Central memory CD8-positive, alpha-beta T cell (primary cell): ENCODE results near the gene KLRC3.
"Not testable (repeated sequence)": the region's sequence is repeated elsewhere in the genome, so short reads cannot be mapped to it uniquely, and the experiment has no call there.

Experiments used
- ATAC-seq: fragments of 150-1000 bp; cut with Tn5 transposase; replicated peaks from 2 replicates; pipeline ENCODE4 v1.10.0; 2022; ENCODE audit warnings: mild to moderate bottlenecking, moderate FRiP score, moderate number of reproducible peaks; ENCODE audit not compliant: poor library complexity, severe bottlenecking; ENCODE audit errors: extremely low read depth
- DNase-seq, 2 donors: peaks; one replicate each; pipeline ENCODE4 v3.0.0; 2021; ENCODE audit warnings: low spot score in 2 of 2
- H3K27ac Mint-ChIP-seq: one replicate; pipeline ENCODE4 v1.8.0; 2022; ENCODE audit warnings: low read depth, mild to moderate bottlenecking, moderate library complexity, mixed read lengths
- H3K27me3 Mint-ChIP-seq: one replicate; pipeline ENCODE4 v1.8.0; 2022; ENCODE audit warnings: mixed read lengths
- H3K36me3 Mint-ChIP-seq: one replicate; pipeline ENCODE4 v1.8.0; 2022; ENCODE audit warnings: mild to moderate bottlenecking, moderate library complexity, mixed read lengths; ENCODE audit not compliant: insufficient read depth
- H3K4me1 Mint-ChIP-seq: one replicate; pipeline ENCODE4 v1.8.0; 2022; ENCODE audit warnings: mixed read lengths
- H3K4me3 Mint-ChIP-seq: one replicate; pipeline ENCODE4 v1.8.0; 2022; ENCODE audit warnings: mild to moderate bottlenecking, moderate library complexity, mixed read lengths
- H3K9me3 Mint-ChIP-seq: one replicate; pipeline ENCODE4 v1.8.0; 2022; ENCODE audit warnings: mixed read lengths

The KLRC3 gene

GRCh38 chr12:10396176-10396575 lies 24.2 kb downstream of the KLRC3 start:
- DNase-seq, H3K27me3 Mint-ChIP-seq, H3K9me3 Mint-ChIP-seq, ATAC-seq: not testable (repeated sequence)
- Mint-ChIP-seq H3K4me3 (peak overlapping the region; percentile 72), H3K4me1 (peaks cover 63% of the 10 kb centered on the region), H3K27ac (peak overlapping the region; percentile 99), H3K36me3 (peaks cover 39% of the 10 kb centered on the region)

GRCh38 chr12:10395390-10395998 lies 24.9 kb downstream of the KLRC3 start:
- no peaks in the 10 kb centered on the region for H3K27me3 Mint-ChIP-seq
- ATAC-seq, result peak; percentile 80
- H3K9me3 Mint-ChIP-seq, result no peaks in the 10 kb centered on the region
- H3K27ac Mint-ChIP-seq, result peak overlapping the region; percentile 99
- peak in 1 of 2 donors; percentile 41 for DNase-seq
- peak overlapping the region; percentile 72 for H3K4me3 Mint-ChIP-seq
- peaks cover 59% of the 10 kb centered on the region for H3K4me1 Mint-ChIP-seq
- H3K36me3 Mint-ChIP-seq, result peaks cover 39% of the 10 kb centered on the region

GRCh38 chr12:10394531-10395152 lies 25.8 kb downstream of the KLRC3 start:
- H3K36me3 Mint-ChIP-seq, result peaks cover 40% of the 10 kb centered on the region
- not testable (repeated sequence) for H3K9me3 Mint-ChIP-seq, H3K27me3 Mint-ChIP-seq
- H3K4me1 Mint-ChIP-seq, result peaks cover 60% of the 10 kb centered on the region
- H3K27ac Mint-ChIP-seq, result peak overlapping the region; percentile 99
- ATAC-seq (peak; percentile 43), DNase-seq (peak in 1 of 2 donors; percentile 74)
- peak overlapping the region; percentile 72 for H3K4me3 Mint-ChIP-seq

- Mint-ChIP-seq H3K36me3 (peaks cover 43% of the 10 kb centered on the region), H3K27me3 (no peaks in the 10 kb centered on the region), H3K9me3 (no peaks in the 10 kb centered on the region), H3K4me1 (peaks cover 52% of the 10 kb centered on the region), H3K4me3 (peak overlapping the region; percentile 38), H3K27ac (peak overlapping the region; percentile 99)
- DNase-seq (no peak), ATAC-seq (no peak)
Observed at GRCh38 chr12:10393291-10393690, 27.1 kb downstream of the KLRC3 start.

- Mint-ChIP-seq H3K27me3 (no peaks in the 10 kb centered on the region), H3K9me3 (no peaks in the 10 kb centered on the region), H3K4me1 (peaks cover 45% of the 10 kb centered on the region), H3K27ac (peak overlapping the region; percentile 93), H3K36me3 (peaks cover 43% of the 10 kb centered on the region), H3K4me3 (peak overlapping the region; percentile 59)
- DNase-seq (peak in 1 of 2 donors; percentile 38), ATAC-seq (no peak)
Observed at GRCh38 chr12:10392394-10392930, 27.9 kb downstream of the KLRC3 start.

GRCh38 chr12:10390991-10391390 lies 29.4 kb downstream of the KLRC3 start:
- H3K9me3 Mint-ChIP-seq, DNase-seq, H3K4me3 Mint-ChIP-seq, ATAC-seq, H3K27me3 Mint-ChIP-seq: not testable (repeated sequence)
- peak overlapping the region; percentile 93 for H3K27ac Mint-ChIP-seq
- peaks cover 52% of the 10 kb centered on the region for H3K36me3 Mint-ChIP-seq
- peaks cover 46% of the 10 kb centered on the region for H3K4me1 Mint-ChIP-seq

- peak within 1 kb of the TSS; percentile 90 for H3K27ac Mint-ChIP-seq
- DNase-seq (no peak), ATAC-seq (no peak)
- H3K4me1 Mint-ChIP-seq, result peaks cover 46% of the 10 kb centered on the region
- H3K4me3 Mint-ChIP-seq, result peak within 1 kb of the TSS; percentile 84
- H3K27me3 Mint-ChIP-seq, result no peaks in the 10 kb centered on the region
- H3K9me3 Mint-ChIP-seq, result no peaks in the 10 kb centered on the region
- peaks cover 53% of the 10 kb centered on the region for H3K36me3 Mint-ChIP-seq
Observed at GRCh38 chr12:10389904-10390303, 30.5 kb downstream of the KLRC3 start, which contains the start of gene KLRK1. KLRK1 (minus strand) TSS chr12:10390041; CDS start chr12:10388810, 1,231 bp downstream.

- peak overlapping the region; percentile 90 for H3K27ac Mint-ChIP-seq
- DNase-seq, result no peak
- peak overlapping the region; percentile 84 for H3K4me3 Mint-ChIP-seq
- H3K4me1 Mint-ChIP-seq, result peaks cover 46% of the 10 kb centered on the region
- peaks cover 56% of the 10 kb centered on the region for H3K36me3 Mint-ChIP-seq
- H3K9me3 Mint-ChIP-seq, result no peaks in the 10 kb centered on the region
- no peak for ATAC-seq
- no peaks in the 10 kb centered on the region for H3K27me3 Mint-ChIP-seq
Observed at GRCh38 chr12:10388624-10389413, 31.6 kb downstream of the KLRC3 start.

- Mint-ChIP-seq H3K36me3 (peaks cover 60% of the 10 kb centered on the region), H3K4me3 (peak overlapping the region; percentile 84), H3K27ac (peak overlapping the region; percentile 90), H3K4me1 (peaks cover 48% of the 10 kb centered on the region)
- ATAC-seq, H3K27me3 Mint-ChIP-seq, DNase-seq, H3K9me3 Mint-ChIP-seq: not testable (repeated sequence)
Observed at GRCh38 chr12:10387498-10387897, 32.9 kb downstream of the KLRC3 start.

GRCh38 chr12:10386857-10387256 lies 33.5 kb downstream of the KLRC3 start:
- ATAC-seq (no peak), DNase-seq (no peak)
- Mint-ChIP-seq H3K4me1 (peaks cover 51% of the 10 kb centered on the region), H3K36me3 (peaks cover 63% of the 10 kb centered on the region), H3K4me3 (peak overlapping the region; percentile 84), H3K27ac (peak overlapping the region; percentile 90), H3K27me3 (no peaks in the 10 kb centered on the region), H3K9me3 (no peaks in the 10 kb centered on the region)

GRCh38 chr12:10385166-10385613 lies 35.2 kb downstream of the KLRC3 start:
- ATAC-seq, result no peak
- H3K36me3 Mint-ChIP-seq, result peaks cover 76% of the 10 kb centered on the region
- H3K27ac Mint-ChIP-seq, result peak overlapping the region; percentile 90
- peak overlapping the region; percentile 84 for H3K4me3 Mint-ChIP-seq
- H3K9me3 Mint-ChIP-seq, result no peaks in the 10 kb centered on the region
- DNase-seq, result no peak
- no peaks in the 10 kb centered on the region for H3K27me3 Mint-ChIP-seq
- H3K4me1 Mint-ChIP-seq, result peaks cover 63% of the 10 kb centered on the region

- H3K4me1 Mint-ChIP-seq, result peaks cover 60% of the 10 kb centered on the region
- H3K4me3 Mint-ChIP-seq, result peak overlapping the region; percentile 84
- H3K36me3 Mint-ChIP-seq, result peaks cover 77% of the 10 kb centered on the region
- no peak for DNase-seq
- H3K27me3 Mint-ChIP-seq, result no peaks in the 10 kb centered on the region
- H3K9me3 Mint-ChIP-seq, result no peaks in the 10 kb centered on the region
- ATAC-seq, result no peak
- H3K27ac Mint-ChIP-seq, result peak overlapping the region; percentile 90
Observed at GRCh38 chr12:10384191-10384590, 36.2 kb downstream of the KLRC3 start.
